Effector memory CD8-positive, alpha-beta T cell (primary cell): Measurements from ENCODE around the gene DIS3L2.

ENCODE experiments used
- ATAC-seq: fragments of 150-1000 bp; cut with Tn5 transposase; replicated peaks from 2 replicates; pipeline ENCODE4 v1.10.0; 2021; ENCODE audit warnings: mild to moderate bottlenecking, moderate library complexity
- DNase-seq, 3 experiments: peaks; one replicate each; pipeline ENCODE4 v3.0.0; 2021
- H3K27ac Mint-ChIP-seq, 2 donors: one replicate each; pipeline ENCODE4 v1.8.0; 2022; ENCODE audit warnings: mild to moderate bottlenecking in 2 of 2, mixed read lengths in 2 of 2, moderate library complexity in 2 of 2
- H3K27me3 Mint-ChIP-seq, 2 donors: one replicate each; pipeline ENCODE4 v1.8.0; 2022; ENCODE audit warnings: mixed read lengths in 2 of 2
- H3K36me3 Mint-ChIP-seq: one replicate; pipeline ENCODE4 v1.8.0; 2022; ENCODE audit warnings: mild to moderate bottlenecking, moderate library complexity, mixed read lengths; ENCODE audit not compliant: insufficient read depth
- H3K4me1 Mint-ChIP-seq, 2 donors: one replicate each; pipeline ENCODE4 v1.8.0; 2022; ENCODE audit warnings: low read depth in 2 of 2, mixed read lengths in 2 of 2
- H3K4me3 Mint-ChIP-seq, 2 donors: one replicate each; pipeline ENCODE4 v1.8.0; 2022; ENCODE audit warnings: mild to moderate bottlenecking in 2 of 2, mixed read lengths in 2 of 2, moderate library complexity in 2 of 2
- H3K9me3 Mint-ChIP-seq, 2 donors: one replicate each; pipeline ENCODE4 v1.8.0; 2022; ENCODE audit warnings: mixed read lengths in 2 of 2

DIS3L2 gene

GRCh38 chr2:231947694-231948093 lies 13.8 kb upstream of the DIS3L2 start:
- DNase-seq (no peak), ATAC-seq (no peak)
- no peaks in the 10 kb centered on the region for H3K36me3 Mint-ChIP-seq
- peaks cover 24 to 28% of the 10 kb centered on the region in 2 donors for H3K27me3 Mint-ChIP-seq
- no peak overlapping the region for H3K27ac Mint-ChIP-seq
- H3K9me3 Mint-ChIP-seq: no peaks in the 10 kb centered on the region
- H3K4me3 Mint-ChIP-seq: no peak overlapping the region
- no peaks in the 10 kb centered on the region for H3K4me1 Mint-ChIP-seq

GRCh38 chr2:231951452-231952035 lies 10.0 kb upstream of the DIS3L2 start:
- no peaks in the 10 kb centered on the region for H3K4me1 Mint-ChIP-seq
- no peak overlapping the region for H3K4me3 Mint-ChIP-seq
- H3K9me3 Mint-ChIP-seq: no peaks in the 10 kb centered on the region
- H3K36me3 Mint-ChIP-seq: no peaks in the 10 kb centered on the region
- H3K27ac Mint-ChIP-seq: no peak overlapping the region
- DNase-seq: no peak
- H3K27me3 Mint-ChIP-seq: peaks cover 28 to 36% of the 10 kb centered on the region in 2 donors
- no peak for ATAC-seq

DNA sequence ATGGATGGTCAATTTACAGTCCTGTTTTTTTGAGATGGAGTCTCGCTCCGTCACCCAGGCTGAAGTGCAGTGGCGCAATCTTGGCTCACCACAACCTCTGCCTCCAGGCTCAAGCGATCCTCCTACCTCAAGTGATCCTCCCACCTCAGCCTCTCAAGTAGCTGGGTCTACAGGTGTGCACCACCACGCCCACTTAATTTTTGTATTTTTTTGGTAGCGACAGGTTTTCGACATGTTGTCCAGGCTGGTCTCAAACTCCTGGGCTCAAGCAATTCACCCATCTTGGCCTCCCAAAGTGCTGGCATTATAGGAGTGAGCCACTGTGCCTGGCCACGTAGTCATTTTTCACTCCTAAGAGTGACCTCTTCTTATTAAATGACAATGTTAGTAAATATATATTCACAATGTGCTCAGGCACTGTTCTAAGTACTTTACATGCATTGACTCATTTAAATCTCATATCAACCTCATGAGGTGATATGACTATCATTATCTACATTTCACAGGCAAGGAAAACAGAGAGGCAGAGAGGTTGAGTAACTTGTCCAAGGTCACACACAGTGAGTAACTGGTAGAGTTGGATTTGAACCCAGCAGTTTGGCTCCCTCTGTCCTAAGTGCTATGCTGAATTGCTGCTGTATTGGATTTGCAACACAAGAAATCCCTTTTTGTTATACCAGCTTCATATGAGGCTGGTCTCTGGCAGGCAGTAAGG lies 5.6 kb upstream of the DIS3L2 start:
- ATAC-seq (no peak), DNase-seq (no peak)
- H3K9me3 Mint-ChIP-seq: peaks cover 0 to 3% of the 10 kb centered on the region in 2 donors
- H3K27me3 Mint-ChIP-seq: peaks cover 24 to 33% of the 10 kb centered on the region in 2 donors
- H3K36me3 Mint-ChIP-seq: peaks cover 2% of the 10 kb centered on the region
- peaks cover 3 to 4% of the 10 kb centered on the region in 2 donors for H3K4me1 Mint-ChIP-seq
- H3K27ac Mint-ChIP-seq: no peak overlapping the region
- H3K4me3 Mint-ChIP-seq: no peak overlapping the region

GRCh38 chr2:231957913-231958763 lies 3.4 kb upstream of the DIS3L2 start:
- Mint-ChIP-seq H3K27ac (no peak overlapping the region), H3K36me3 (peaks cover 20% of the 10 kb centered on the region), H3K9me3 (peaks cover 0 to 5% of the 10 kb centered on the region in 2 donors), H3K27me3 (peaks cover 13 to 24% of the 10 kb centered on the region in 2 donors), H3K4me1 (peaks cover 16 to 21% of the 10 kb centered on the region in 2 donors), H3K4me3 (no peak overlapping the region)
- DNase-seq (no peak), ATAC-seq (no peak)

DNA sequence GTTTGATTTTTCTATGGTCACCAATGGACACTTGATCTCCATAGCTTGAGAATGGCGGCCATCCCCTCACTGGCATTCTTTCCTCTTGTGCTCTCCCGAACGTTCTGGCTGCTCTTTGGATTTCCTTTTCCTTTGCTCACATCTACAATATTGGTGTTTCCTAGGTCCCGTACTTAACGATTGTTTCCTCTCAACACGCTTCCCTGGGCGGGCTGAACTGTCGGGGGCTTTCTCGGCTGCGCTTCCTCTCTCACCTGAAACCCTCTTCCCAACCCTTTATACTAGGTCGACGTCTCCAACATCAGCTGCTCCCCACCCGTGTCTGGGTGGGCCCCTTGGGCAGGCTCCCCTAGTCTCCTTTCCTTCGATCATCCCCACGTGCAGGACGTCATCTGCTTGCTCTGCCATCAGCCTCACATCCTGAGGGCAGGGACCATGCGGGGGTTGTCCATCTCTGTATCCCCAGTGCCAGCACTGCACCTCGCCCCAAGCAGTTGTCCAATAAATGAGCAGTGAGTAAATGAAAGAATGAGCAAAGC lies 634 bp upstream of the DIS3L2 start:
- peak overlapping the region; percentile 80 to 96 for H3K4me3 Mint-ChIP-seq
- ATAC-seq (no peak), DNase-seq (no peak)
- peaks cover 7 to 9% of the 10 kb centered on the region in 2 donors for H3K27me3 Mint-ChIP-seq
- peaks cover 28 to 34% of the 10 kb centered on the region in 2 donors for H3K4me1 Mint-ChIP-seq
- peak overlapping the region; percentile 93 to 95 for H3K27ac Mint-ChIP-seq
- H3K36me3 Mint-ChIP-seq: peaks cover 26% of the 10 kb centered on the region
- peaks cover 0 to 5% of the 10 kb centered on the region in 2 donors for H3K9me3 Mint-ChIP-seq

GRCh38 chr2:231965102-231965501 lies 3.6 kb downstream of the DIS3L2 start:
- Mint-ChIP-seq H3K4me1 (peaks cover 43 to 44% of the 10 kb centered on the region in 2 donors), H3K4me3 (no peak overlapping the region), H3K27ac (no peak overlapping the region), H3K9me3 (peaks cover 0 to 5% of the 10 kb centered on the region in 2 donors), H3K36me3 (peaks cover 26% of the 10 kb centered on the region), H3K27me3 (no peaks in the 10 kb centered on the region)
- no peak for ATAC-seq
- DNase-seq: no peak

GRCh38 chr2:231966886-231967285 lies 5.4 kb downstream of the DIS3L2 start:
- no peak overlapping the region for H3K4me3 Mint-ChIP-seq
- peak overlapping the region in 1 of 2 donors; percentile 52 for H3K27ac Mint-ChIP-seq
- ATAC-seq (no peak), DNase-seq (no peak)
- peaks cover 20% of the 10 kb centered on the region for H3K36me3 Mint-ChIP-seq
- H3K9me3 Mint-ChIP-seq: no peaks in the 10 kb centered on the region
- peaks cover 36% of the 10 kb centered on the region in 2 donors for H3K4me1 Mint-ChIP-seq
- H3K27me3 Mint-ChIP-seq: no peaks in the 10 kb centered on the region

DNA sequence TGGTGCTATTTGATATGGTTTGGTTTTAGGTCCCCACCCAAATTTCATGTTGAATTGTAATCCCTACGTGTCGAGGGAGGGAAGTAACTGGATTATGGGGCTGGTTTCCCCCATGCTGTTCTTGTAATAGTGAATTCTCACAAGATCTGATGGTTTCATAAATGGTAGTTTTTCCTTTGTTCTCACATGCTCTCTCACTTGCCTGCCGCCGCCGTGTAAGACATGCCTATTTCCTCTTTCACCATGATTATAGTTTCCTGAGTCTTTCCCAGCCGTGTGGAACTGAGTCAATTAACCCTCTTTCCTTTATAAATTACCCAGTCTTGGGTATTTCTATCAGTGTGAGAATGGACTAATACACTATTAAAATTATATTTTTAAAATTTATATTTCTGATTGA lies 7.3 kb downstream of the DIS3L2 start:
- ATAC-seq (no peak), DNase-seq (no peak)
- no peak overlapping the region for H3K27ac Mint-ChIP-seq
- no peaks in the 10 kb centered on the region for H3K27me3 Mint-ChIP-seq
- H3K36me3 Mint-ChIP-seq: peaks cover 5% of the 10 kb centered on the region
- peaks cover 21 to 24% of the 10 kb centered on the region in 2 donors for H3K4me1 Mint-ChIP-seq
- H3K9me3 Mint-ChIP-seq: no peaks in the 10 kb centered on the region
- no peak overlapping the region for H3K4me3 Mint-ChIP-seq

DNA sequence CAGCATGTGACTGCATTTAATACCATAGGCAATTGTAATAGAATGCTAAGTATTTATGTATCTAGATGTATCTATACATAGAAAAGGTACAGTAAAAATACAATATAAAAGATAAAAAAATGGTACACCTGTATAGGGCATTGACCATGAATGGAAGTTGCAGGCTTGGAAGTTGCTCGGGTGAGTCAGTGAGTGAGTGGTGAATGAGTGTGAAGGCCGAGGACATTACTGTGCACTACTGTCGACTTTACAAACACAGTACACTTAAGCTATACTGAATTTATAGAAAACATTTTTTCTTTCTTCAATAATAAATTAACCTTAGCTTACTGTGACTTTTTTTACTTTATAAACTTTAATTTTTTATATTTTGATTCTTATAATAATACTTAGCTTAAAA lies 8.9 kb downstream of the DIS3L2 start:
- Mint-ChIP-seq H3K27me3 (no peaks in the 10 kb centered on the region), H3K4me1 (peaks cover 13 to 15% of the 10 kb centered on the region in 2 donors), H3K27ac (no peak overlapping the region), H3K36me3 (peaks cover 8% of the 10 kb centered on the region), H3K9me3 (no peaks in the 10 kb centered on the region), H3K4me3 (no peak overlapping the region)
- ATAC-seq (no peak), DNase-seq (no peak)

- Mint-ChIP-seq H3K9me3 (no peaks in the 10 kb centered on the region), H3K27ac (no peak overlapping the region), H3K36me3 (peaks cover 9% of the 10 kb centered on the region), H3K27me3 (no peaks in the 10 kb centered on the region), H3K4me1 (peaks cover 3 to 17% of the 10 kb centered on the region in 2 donors), H3K4me3 (no peak overlapping the region)
- ATAC-seq: no peak
- DNase-seq: no peak
These were observed 13.5 kb downstream of the DIS3L2 start for GRCh38 chr2:231975001-231975400.

GRCh38 chr2:231977430-231977829 lies 15.9 kb downstream of the DIS3L2 start:
- H3K9me3 Mint-ChIP-seq: no peaks in the 10 kb centered on the region
- H3K4me3 Mint-ChIP-seq: no peak overlapping the region
- H3K4me1 Mint-ChIP-seq: peaks cover 3 to 28% of the 10 kb centered on the region in 2 donors
- peak overlapping the region in 1 of 2 donors; percentile 31 for H3K27ac Mint-ChIP-seq
- peaks cover 4% of the 10 kb centered on the region for H3K36me3 Mint-ChIP-seq
- DNase-seq (no peak), ATAC-seq (no peak)
- no peaks in the 10 kb centered on the region for H3K27me3 Mint-ChIP-seq

GRCh38 chr2:231984992-231985391 lies 23.5 kb downstream of the DIS3L2 start:
- DNase-seq (no peak), ATAC-seq (no peak)
- no peaks in the 10 kb centered on the region for H3K27me3 Mint-ChIP-seq
- peaks cover 5% of the 10 kb centered on the region for H3K36me3 Mint-ChIP-seq
- H3K4me1 Mint-ChIP-seq: peaks cover 18 to 43% of the 10 kb centered on the region in 2 donors
- no peaks in the 10 kb centered on the region for H3K9me3 Mint-ChIP-seq
- no peak overlapping the region for H3K27ac Mint-ChIP-seq
- H3K4me3 Mint-ChIP-seq: no peak overlapping the region

DNA sequence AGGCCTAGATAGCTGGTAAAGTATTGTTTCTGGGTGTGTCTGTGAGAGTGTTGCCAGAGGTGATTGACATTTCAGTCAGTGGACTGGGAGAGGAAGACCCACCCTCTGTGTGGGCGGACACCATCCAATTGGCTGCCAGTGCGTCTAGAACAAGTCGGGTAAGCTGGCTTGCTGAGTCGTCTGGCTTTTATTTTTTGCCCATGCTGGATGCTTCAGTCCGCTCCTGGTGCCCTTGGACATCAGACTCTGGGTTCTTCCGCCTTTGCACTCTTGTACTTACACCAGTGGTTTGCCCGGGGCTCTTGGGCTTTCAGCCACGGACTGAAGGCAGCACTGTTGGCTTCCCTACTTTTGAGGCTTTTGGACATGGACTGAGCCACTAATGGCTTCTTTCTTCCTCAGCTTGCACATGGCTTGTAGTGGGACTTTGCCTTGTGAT lies 24.3 kb downstream of the DIS3L2 start:
- Mint-ChIP-seq H3K9me3 (no peaks in the 10 kb centered on the region), H3K27ac (no peak overlapping the region), H3K27me3 (no peaks in the 10 kb centered on the region), H3K4me3 (no peak overlapping the region), H3K4me1 (peaks cover 18 to 42% of the 10 kb centered on the region in 2 donors), H3K36me3 (peaks cover 5% of the 10 kb centered on the region)
- no peak for ATAC-seq
- DNase-seq: no peak
